Panc1 (cell line): Measurements from ENCODE around the gene PPP3R1.

Source experiments
- CTCF ChIP-seq: fragments of 450-650 bp; IDR thresholded peaks from 2 replicates; pipeline ENCODE4 v1.5.1; 2017; ENCODE audit warnings: mild to moderate bottlenecking
- POLR2AphosphoS5 ChIP-seq: IDR thresholded peaks from 2 replicates; pipeline ENCODE4 v1.6.1; 2012; ENCODE audit warnings: mild to moderate bottlenecking, low read depth, low read length, moderate library complexity
- REST ChIP-seq, 2 experiments: IDR thresholded peaks; 2 replicates each; pipeline ENCODE4 v1.6.1; 2011 to 2012; ENCODE audit warnings: low read depth in 2 of 2, control low read depth in 1 of 2, low read length in 1 of 2, mild to moderate bottlenecking in 1 of 2, moderate library complexity in 1 of 2; ENCODE audit not compliant: insufficient read depth in 1 of 2
- SIN3A ChIP-seq: IDR thresholded peaks from 2 replicates; pipeline ENCODE4 v1.6.1; 2012; ENCODE audit warnings: low read depth, mild to moderate bottlenecking, low read length, moderate library complexity, borderline replicate concordance; ENCODE audit not compliant: insufficient read depth
- TCF7L2 ChIP-seq: IDR thresholded peaks from 2 replicates; pipeline ENCODE4 v1.6.1; 2011; ENCODE audit warnings: mild to moderate bottlenecking, low read depth, low read length, inconsistent platforms

GRCh38 chr2:68274022-68274421, 21.7 kb upstream of the PPP3R1 start:
- TF ChIP-seq CTCF (no peak), REST (IDR thresholded peaks at IDR 0.05; ENCODE audit: insufficient read depth in 1 of 2, low read depth in 2 of 2, low read length in 1 of 2) (no peak), SIN3A (no peak), POLR2AphosphoS5 (no peak), TCF7L2 (no peak)
